ENCODE data around the gene STOML2. TPM values are rescaled to one million over a fixed set of nuclear protein-coding genes. Genes with fewer than 3 reads are reported as not detected.

The STOML2 gene
- total RNA-seq, 1 experiment from 2014 or later: 192 TPM

DNA sequence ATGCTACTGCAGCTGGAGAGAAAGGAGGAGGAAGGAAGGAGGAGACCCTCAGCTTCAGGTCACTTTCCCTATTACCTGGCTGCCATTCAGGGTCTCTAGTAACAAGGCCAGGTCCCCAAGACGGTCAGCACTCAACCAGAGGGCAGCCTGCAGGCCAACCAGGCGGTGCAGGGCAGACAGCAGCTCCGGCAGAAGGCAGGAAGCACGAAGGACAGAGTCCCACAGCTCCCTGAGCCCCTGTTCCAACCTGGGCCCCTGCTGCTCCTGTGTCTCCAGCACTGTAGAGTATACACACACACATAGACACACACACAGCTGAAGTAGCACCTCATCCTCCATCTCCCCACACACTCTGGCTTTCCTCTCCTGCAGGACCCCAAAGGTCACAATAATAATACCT lies 24.9 kb downstream of the STOML2 start:
- no peak overlapping the region for H4K5ac ChIP-seq (ENCODE audit: insufficient read length, low read depth, low read length)
- no peak overlapping the region for H2AFZ ChIP-seq (ENCODE audit: low read length)
- H3K79me1 ChIP-seq (ENCODE audit: insufficient read depth, low read depth, low read length, poor library complexity, severe bottlenecking): peaks cover 7% of the 10 kb centered on the region
- no peak overlapping the region for H2BK120ac ChIP-seq (ENCODE audit: low read depth, low read length, poor library complexity, severe bottlenecking)
- peaks cover 34 to 52% (median 51%) of the 10 kb centered on the region in 3 experiments; a peak in 6 of 7 replicates for H3K36me3 Mint-ChIP-seq (ENCODE audit: insufficient read depth in 1 of 3, low read depth in 3 of 3)
- H4K91ac ChIP-seq (ENCODE audit: insufficient read length, low read depth, low read length): no peak overlapping the region
- WGBS (ENCODE audit: extremely low coverage, insufficient read length, low lambda C conversion rate): no CpG with 5 or more reads among the region's 4 CpGs
- peaks cover 4% of the 10 kb centered on the region; the same call in 1 of the 2 replicates for H3K4me1 ChIP-seq (ENCODE audit: insufficient read depth, low read length)
- no peak overlapping the region for H3K23ac ChIP-seq (ENCODE audit: insufficient read length, low read depth, low read length)
- no peak overlapping the region for H2BK5ac ChIP-seq (ENCODE audit: insufficient read length, low read length)
- H3K14ac ChIP-seq (ENCODE audit: insufficient read depth, low read length): no peak overlapping the region
- no peak for DNase-seq
- H3K9me3 Mint-ChIP-seq: no peaks in the 10 kb centered on the region
- H3K4me3 Mint-ChIP-seq: peak overlapping the region; percentile 90 to 94
- H2BK15ac ChIP-seq (ENCODE audit: low read depth, low read length): no peak overlapping the region
- H3K27me3 Mint-ChIP-seq (ENCODE audit: low read depth): no peaks in the 10 kb centered on the region
- no peak overlapping the region for H2BK12ac ChIP-seq (ENCODE audit: insufficient read length, low read depth, low read length)
- peak overlapping the region; percentile 86 for H3K4me2 ChIP-seq (ENCODE audit: insufficient read depth, insufficient read length, low read length)
- H3K9me3 ChIP-seq (ENCODE audit: control insufficient read depth, low read depth, low read length): no peaks in the 10 kb centered on the region
- H3K27me3 ChIP-seq (ENCODE audit: insufficient read depth, low read length): no peaks in the 10 kb centered on the region
- no peak overlapping the region for H3K4ac ChIP-seq (ENCODE audit: low read depth, low read length)
- peak overlapping the region; percentile 3 to 79 (median 49); a peak in 3 of 7 replicates for H3K27ac Mint-ChIP-seq
- no peak overlapping the region for H3K27ac ChIP-seq (ENCODE audit: insufficient read length, low read depth, low read length)
- H2AK5ac ChIP-seq (ENCODE audit: insufficient read length, low read length): no peak overlapping the region
- H3K79me2 ChIP-seq (ENCODE audit: insufficient read depth, low read length): peaks cover 10% of the 10 kb centered on the region; the same call in 1 of the 2 replicates
- H3K56ac ChIP-seq (ENCODE audit: insufficient read length, low read depth, low read length): no peak overlapping the region
- H2BK20ac ChIP-seq (ENCODE audit: low read depth, low read length, poor library complexity, severe bottlenecking): no peak overlapping the region
- no peak overlapping the region for H3T11ph ChIP-seq (ENCODE audit: low read length)
- no peak overlapping the region for H3K18ac ChIP-seq (ENCODE audit: insufficient read length, low read depth, low read length)
- peaks cover 11% of the 10 kb centered on the region for H3K23me2 ChIP-seq (ENCODE audit: insufficient read length, low read depth, low read length, poor library complexity, severe bottlenecking)
- H4K8ac ChIP-seq (replicated peaks; ENCODE audit: insufficient read length, low read depth, low read length): no peak overlapping the region
- peak overlapping the region; percentile 93 for H3K9ac ChIP-seq (ENCODE audit: extremely low read depth, insufficient read length, low read length)
- TF ChIP-seq CTCF (conservative IDR thresholded peaks at IDR 0.05): no peak
- no peaks in the 10 kb centered on the region for H4K20me1 ChIP-seq (ENCODE audit: control insufficient read depth, insufficient read depth, insufficient read length)
- peaks cover 16 to 18% of the 10 kb centered on the region in 2 experiments for H3K4me1 Mint-ChIP-seq

Measured in H9 (cell line).